Measurements from ENCODE around the gene IGSF1.

DNA sequence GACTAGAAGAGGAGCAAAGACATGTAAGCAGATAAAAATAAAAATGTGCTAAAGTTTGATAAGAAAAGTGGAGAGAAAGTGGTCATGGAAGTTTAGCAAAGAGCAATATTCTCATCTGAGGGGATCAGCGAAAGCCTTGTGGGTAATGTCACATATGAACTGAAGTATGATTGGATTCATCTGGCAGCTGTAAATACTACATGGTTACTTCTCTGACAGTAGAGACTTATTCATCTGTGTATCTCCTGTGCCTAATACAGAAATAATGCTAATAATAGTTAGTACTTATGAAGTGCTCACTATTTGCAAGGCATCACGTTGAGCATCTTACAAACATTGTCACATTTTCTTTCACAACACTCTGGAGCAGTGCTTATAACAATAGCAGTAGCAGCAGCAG, 8.9 kb upstream of the IGSF1 start:
- TF ChIP-seq, protein P1, sequence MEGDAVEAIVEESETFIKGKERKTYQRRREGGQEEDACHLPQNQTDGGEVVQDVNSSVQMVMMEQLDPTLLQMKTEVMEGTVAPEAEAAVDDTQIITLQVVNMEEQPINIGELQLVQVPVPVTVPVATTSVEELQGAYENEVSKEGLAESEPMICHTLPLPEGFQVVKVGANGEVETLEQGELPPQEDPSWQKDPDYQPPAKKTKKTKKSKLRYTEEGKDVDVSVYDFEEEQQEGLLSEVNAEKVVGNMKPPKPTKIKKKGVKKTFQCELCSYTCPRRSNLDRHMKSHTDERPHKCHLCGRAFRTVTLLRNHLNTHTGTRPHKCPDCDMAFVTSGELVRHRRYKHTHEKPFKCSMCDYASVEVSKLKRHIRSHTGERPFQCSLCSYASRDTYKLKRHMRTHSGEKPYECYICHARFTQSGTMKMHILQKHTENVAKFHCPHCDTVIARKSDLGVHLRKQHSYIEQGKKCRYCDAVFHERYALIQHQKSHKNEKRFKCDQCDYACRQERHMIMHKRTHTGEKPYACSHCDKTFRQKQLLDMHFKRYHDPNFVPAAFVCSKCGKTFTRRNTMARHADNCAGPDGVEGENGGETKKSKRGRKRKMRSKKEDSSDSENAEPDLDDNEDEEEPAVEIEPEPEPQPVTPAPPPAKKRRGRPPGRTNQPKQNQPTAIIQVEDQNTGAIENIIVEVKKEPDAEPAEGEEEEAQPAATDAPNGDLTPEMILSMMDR (IDR thresholded peaks at IDR 0.05) = no peak
- TF ChIP-seq POLR2AphosphoS5 (IDR thresholded peaks at IDR 0.05) = no peak

All from esophagus muscularis mucosa (tissue), 3 donors.